Kidney (tissue), 14 donors: ENCODE results near the gene FAM20C. TPM values are rescaled to one million over a fixed set of nuclear protein-coding genes. Genes with fewer than 3 reads are reported as not detected.

ENCODE experiments used
- DNase-seq, 5 donors: peaks; one replicate each; pipeline ENCODE4 v3.0.0-alpha.2; 2013 to 2020
- FAIRE-seq: peaks from 2 replicates; lab custom pipeline; 2012; peaks lifted over from hg19 to GRCh38; lab: Jason Lieb, UNC
- H3K27ac ChIP-seq, 2 donors: one replicate each; pipeline ENCODE4 v1.7.0; 2013; ENCODE audit warnings: low read depth in 2 of 2, low read length in 2 of 2, inconsistent platforms in 1 of 2
- H3K27me3 ChIP-seq: one replicate; pipeline ENCODE4 v1.7.1; 2013; ENCODE audit warnings: low read length, inconsistent platforms; ENCODE audit not compliant: control insufficient read depth, insufficient read depth
- H3K36me3 ChIP-seq, 3 donors: one replicate each; pipeline versions ENCODE4 v1.7.0 to v1.7.1; 2013; ENCODE audit warnings: low read length in 3 of 3, control low read depth in 1 of 3, inconsistent platforms in 1 of 3; ENCODE audit not compliant: insufficient read depth in 3 of 3, control insufficient read depth in 2 of 3
- H3K4me1 ChIP-seq, 3 donors: one replicate each; pipeline versions ENCODE4 v1.7.0 to v1.7.1; 2013; ENCODE audit warnings: low read length in 3 of 3, inconsistent platforms in 1 of 3, low read depth in 1 of 3; ENCODE audit not compliant: control insufficient read depth in 2 of 3, insufficient read depth in 2 of 3
- H3K4me3 ChIP-seq, 3 donors: one replicate each; pipeline versions ENCODE4 v1.7.0 to v1.8.1; 2013; ENCODE audit warnings: low read length in 3 of 3, control low read depth in 1 of 3, inconsistent platforms in 1 of 3
- H3K9ac ChIP-seq, 3 donors: one replicate each; pipeline versions ENCODE4 v1.7.0 to v1.7.1; 2013; ENCODE audit warnings: low read length in 3 of 3, control low read depth in 1 of 3, inconsistent platforms in 1 of 3
- H3K9me3 ChIP-seq, 3 donors: one replicate each; pipeline versions ENCODE4 v1.7.0 to v1.7.1; 2013; ENCODE audit warnings: low read length in 3 of 3, control low read depth in 1 of 3, inconsistent platforms in 1 of 3; ENCODE audit not compliant: control insufficient read depth in 2 of 3, insufficient read depth in 1 of 3
- intact Hi-C: fragments of 100-400 bp; cut with DNase I; formaldehyde crosslinking; loops from one replicate; pipeline ENCODE4 v1.11.1; 2022
- polyA plus RNA-seq: library from polyadenylated mRNA; stranded (reverse); fragments of 350-450 nt; fragmentation: Illumina TruSeq; extraction: RNeasy Lipid Tissue Mini Kit (QIAGEN cat#74804); gene quantifications from one replicate; pipeline ENCODE4 v1.2.3, GENCODE V29; 2014; ENCODE audit warnings: low read depth, low replicate concordance; ENCODE audit not compliant: insufficient read depth
- total RNA-seq: library from RNA; stranded (reverse); fragmentation: NEBNext Ultra II Directional; extraction: Animal tissue kit (Norgen Biotek cat#: 25700); gene quantifications from one replicate; pipeline ENCODE4 v1.2.1, GENCODE V29; 2021
- TF ChIP-seq, protein P1 (sequence below): IDR thresholded peaks from 3 replicates; pipeline ENCODE4 v1.5.1; 2012; ENCODE audit warnings: mild to moderate bottlenecking, moderate library complexity, borderline replicate concordance; ENCODE audit not compliant: insufficient read depth; ENCODE audit errors: extremely low read depth
- donor health status: control.
- donor health status: control.
- donor health status: control.
- donor health status: control.
- donor health status: control.
- donor health status: DM: yes; HTN: yes; CAD: no.
- donor health status: Normal renal cell carcinoma (clear cell type).

The FAM20C gene
- total and polyA plus RNA-seq, 2 donors from 2014 or later, result 84.9 to 114 TPM

DNA sequence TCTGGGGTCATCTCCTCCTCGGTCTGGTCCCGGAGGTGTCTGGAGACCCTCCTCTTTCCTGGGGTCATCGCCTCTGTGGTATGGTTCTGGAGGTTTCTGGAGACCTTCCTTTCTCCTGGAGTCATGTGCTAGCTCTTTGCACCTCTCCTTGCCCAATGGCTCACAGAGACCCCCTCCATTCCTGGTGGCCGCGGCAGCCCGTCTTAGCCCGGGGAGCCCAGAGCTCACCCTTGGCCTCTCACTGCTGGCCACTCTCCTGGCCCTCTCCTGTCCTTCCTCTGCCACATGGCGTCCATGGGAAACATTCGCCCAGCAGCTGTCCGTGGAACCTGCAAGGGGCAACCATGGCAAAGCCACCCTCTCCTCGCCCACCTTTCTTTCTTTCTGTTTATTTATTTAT is 77.3 kb downstream of the FAM20C start:
- no peaks in the 10 kb centered on the region for H3K36me3 ChIP-seq
- H3K4me3 ChIP-seq, result no peak overlapping the region
- DNase-seq (peak in 2 of 5 donors; percentile 17 to 61), FAIRE-seq (no peak)
- TF ChIP-seq, protein P1, sequence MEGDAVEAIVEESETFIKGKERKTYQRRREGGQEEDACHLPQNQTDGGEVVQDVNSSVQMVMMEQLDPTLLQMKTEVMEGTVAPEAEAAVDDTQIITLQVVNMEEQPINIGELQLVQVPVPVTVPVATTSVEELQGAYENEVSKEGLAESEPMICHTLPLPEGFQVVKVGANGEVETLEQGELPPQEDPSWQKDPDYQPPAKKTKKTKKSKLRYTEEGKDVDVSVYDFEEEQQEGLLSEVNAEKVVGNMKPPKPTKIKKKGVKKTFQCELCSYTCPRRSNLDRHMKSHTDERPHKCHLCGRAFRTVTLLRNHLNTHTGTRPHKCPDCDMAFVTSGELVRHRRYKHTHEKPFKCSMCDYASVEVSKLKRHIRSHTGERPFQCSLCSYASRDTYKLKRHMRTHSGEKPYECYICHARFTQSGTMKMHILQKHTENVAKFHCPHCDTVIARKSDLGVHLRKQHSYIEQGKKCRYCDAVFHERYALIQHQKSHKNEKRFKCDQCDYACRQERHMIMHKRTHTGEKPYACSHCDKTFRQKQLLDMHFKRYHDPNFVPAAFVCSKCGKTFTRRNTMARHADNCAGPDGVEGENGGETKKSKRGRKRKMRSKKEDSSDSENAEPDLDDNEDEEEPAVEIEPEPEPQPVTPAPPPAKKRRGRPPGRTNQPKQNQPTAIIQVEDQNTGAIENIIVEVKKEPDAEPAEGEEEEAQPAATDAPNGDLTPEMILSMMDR, result no peak
- H3K9ac ChIP-seq, result no peak overlapping the region
- no peak overlapping the region for H3K27ac ChIP-seq
- intact Hi-C loops, result no loop called here
- H3K9me3 ChIP-seq, result peaks cover 0 to 9% (median 0%) of the 10 kb centered on the region in 3 donors
- H3K27me3 ChIP-seq, result no peaks in the 10 kb centered on the region
- H3K4me1 ChIP-seq, result no peaks in the 10 kb centered on the region

DNA sequence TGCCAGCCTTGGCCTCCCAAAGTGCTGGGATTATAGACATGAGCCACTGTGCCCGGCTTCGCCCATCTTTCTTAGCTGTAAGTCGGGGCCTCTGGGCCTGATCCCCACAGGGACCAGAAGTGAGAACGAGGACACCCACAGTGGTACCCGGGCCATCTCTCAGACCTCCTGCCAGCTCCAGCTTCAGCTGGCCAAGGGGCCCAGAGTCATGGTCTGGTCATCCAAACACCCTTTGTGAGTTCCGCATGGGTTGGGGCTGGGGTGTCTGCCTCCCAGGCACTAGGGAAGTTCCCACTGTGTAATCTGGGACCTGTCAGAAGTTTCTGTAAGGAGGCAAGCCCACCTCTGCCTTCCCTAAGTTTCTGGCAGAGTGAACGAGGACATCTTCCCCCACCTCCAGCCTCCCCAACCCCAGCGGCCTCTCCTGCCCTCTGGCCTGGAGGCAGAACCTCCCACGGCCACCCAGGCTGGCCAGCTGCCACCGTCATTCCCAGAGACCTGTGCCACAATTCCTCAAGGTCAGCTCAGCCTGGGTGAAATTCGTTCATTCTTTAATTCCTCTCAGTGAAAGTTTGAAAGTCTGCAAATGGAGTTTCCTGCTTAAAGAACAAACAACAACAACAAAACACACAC is 78.1 kb downstream of the FAM20C start:
- H3K27ac ChIP-seq, result no peak overlapping the region
- H3K9me3 ChIP-seq, result peaks cover 0 to 9% (median 0%) of the 10 kb centered on the region in 3 donors
- H3K27me3 ChIP-seq, result no peaks in the 10 kb centered on the region
- TF ChIP-seq, protein P1, result no peak
- DNase-seq (peak in 2 of 5 donors; percentile 31 to 52), FAIRE-seq (no peak)
- H3K36me3 ChIP-seq, result no peaks in the 10 kb centered on the region
- no peaks in the 10 kb centered on the region for H3K4me1 ChIP-seq
- H3K4me3 ChIP-seq, result no peak overlapping the region
- intact Hi-C loops, result no loop called here
- H3K9ac ChIP-seq, result no peak overlapping the region

DNA sequence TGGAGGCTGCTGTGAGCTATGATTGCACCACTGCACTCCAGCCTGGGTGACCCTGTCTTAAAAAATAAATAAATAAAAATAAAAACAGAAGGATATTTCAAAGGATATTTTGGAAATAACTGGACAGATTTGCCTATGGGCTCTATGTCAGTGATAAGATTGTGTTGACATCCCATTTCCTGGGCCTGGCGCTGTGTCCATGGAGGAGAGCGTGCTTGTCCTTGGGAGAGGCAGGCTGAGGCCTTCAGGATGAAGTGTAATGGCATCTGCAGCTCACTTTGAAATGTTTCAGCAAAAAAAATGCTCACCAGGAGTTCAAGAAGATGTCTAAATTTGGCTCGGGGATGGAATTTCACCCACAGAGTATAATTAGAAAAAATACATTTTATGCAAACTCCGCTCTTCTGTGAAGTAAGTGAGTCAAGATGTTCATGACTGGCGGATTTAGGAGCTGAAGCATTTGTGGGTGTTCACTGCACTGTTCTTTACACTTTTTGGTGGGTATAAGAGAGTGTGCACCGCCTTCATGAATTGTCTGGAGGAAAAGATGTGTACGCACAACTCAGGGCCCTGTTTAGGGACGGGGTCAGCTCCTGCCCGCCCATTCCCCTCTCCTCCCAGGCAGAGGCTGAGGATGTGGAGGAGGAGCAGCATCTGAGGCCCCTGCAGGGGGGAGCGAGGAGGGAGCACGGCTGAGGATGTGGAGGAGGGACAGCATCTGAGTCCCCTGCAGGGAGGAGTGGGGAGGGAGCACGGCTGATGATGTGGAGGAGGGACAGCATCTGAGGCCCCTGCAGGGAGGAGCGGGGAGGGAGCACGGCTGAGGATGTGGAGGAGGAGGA is 79.1 kb downstream of the FAM20C start:
- H3K36me3 ChIP-seq, result no peaks in the 10 kb centered on the region

More for the DNA sequence above, 79.1 kb downstream of the FAM20C start:
- FAIRE-seq, result no peak
- intact Hi-C loops, result no loop called here
- Histone ChIP-seq H3K27ac (no peak overlapping the region), H3K9ac (no peak overlapping the region), H3K9me3 (peaks cover 0 to 9% (median 0%) of the 10 kb centered on the region in 3 donors), H3K27me3 (no peaks in the 10 kb centered on the region), H3K4me3 (no peak overlapping the region), H3K4me1 (no peaks in the 10 kb centered on the region)
- DNase-seq, result peak in 2 of 5 donors; percentile 31 to 50
- TF ChIP-seq, protein P1, result no peak
